HG03432 (cell line): ENCODE measurements around the gene UGT1A6.

ENCODE experiments used
- ATAC-seq: cut with Tn5 transposase; IDR thresholded peaks from one replicate; pipeline ENCODE4 v1.9.1; 2021; ENCODE audit warnings: mild to moderate bottlenecking, moderate library complexity; ENCODE audit not compliant: unreplicated experiment

The UGT1A6 gene

GRCh38 chr2:233761040-233761769 is 68.5 kb downstream of the UGT1A6 start:
- no peak for ATAC-seq

GRCh38 chr2:233764264-233764663 is 71.6 kb downstream of the UGT1A6 start:
- ATAC-seq: no peak

DNA sequence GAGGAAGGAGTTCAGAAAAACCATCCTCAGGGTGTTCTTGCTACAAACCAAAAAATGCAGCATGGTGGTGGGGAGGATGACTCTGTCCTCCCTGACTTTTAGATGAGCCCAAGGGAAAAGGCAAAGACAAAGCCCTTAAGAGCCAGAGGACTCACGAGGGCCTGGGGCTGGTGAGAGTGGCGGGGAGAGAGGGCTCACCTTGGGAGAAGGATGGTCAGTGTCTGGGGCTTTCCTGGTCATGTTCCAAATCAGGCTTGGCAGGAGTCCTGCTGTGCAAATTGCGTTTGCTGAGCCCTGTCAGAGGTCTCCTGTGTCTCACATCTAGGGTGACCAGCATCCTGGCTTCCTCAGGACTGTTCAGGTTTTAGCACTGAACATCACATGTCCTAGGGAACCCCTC is 72.1 kb downstream of the UGT1A6 start:
- no peak for ATAC-seq

DNA sequence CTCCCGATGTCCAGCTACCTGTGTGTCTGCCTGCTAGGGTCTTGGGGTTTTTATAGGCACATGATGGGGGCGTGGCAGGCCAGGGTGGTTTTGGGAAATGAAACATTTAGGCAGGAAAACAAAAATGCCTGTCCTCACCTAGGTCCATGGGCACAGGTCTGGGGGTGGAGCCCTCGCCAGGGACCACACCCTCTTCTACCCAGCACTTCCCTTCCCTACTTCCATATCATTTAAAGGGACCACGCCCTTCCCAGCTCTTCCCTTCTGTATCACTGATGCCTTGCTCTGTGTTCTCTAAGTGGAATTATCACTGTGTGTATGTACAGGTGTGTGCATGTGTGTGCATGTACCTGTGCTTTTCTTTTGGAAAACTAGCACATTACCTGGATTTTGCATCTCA is 73.7 kb downstream of the UGT1A6 start:
- ATAC-seq: no peak

- ATAC-seq: no peak
These were observed 75.4 kb downstream of the UGT1A6 start for GRCh38 chr2:233768076-233768475.

- ATAC-seq: no peak
These were observed 76.6 kb downstream of the UGT1A6 start for GRCh38 chr2:233769260-233769659.

GRCh38 chr2:233772153-233772552 is 79.5 kb downstream of the UGT1A6 start:
- ATAC-seq: no peak

DNA sequence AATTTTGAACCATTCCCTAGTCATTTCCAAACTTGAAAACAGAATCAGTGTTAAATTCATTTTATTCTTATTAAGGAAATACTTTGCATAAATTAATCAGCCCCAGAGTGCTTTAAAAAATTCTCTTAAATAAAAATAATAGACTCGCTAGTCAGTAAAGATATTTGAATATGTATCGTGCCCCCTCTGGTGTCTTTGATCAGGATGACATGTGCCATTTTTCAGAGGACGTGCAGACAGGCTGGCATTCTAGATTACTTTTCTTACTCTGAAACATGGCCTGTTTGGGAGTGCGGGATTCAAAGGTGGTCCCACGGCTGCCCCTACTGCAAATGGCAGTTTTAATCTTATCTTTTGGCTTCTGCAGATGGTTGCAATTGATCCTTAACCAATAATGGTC is 79.9 kb downstream of the UGT1A6 start:
- ATAC-seq: no peak

DNA sequence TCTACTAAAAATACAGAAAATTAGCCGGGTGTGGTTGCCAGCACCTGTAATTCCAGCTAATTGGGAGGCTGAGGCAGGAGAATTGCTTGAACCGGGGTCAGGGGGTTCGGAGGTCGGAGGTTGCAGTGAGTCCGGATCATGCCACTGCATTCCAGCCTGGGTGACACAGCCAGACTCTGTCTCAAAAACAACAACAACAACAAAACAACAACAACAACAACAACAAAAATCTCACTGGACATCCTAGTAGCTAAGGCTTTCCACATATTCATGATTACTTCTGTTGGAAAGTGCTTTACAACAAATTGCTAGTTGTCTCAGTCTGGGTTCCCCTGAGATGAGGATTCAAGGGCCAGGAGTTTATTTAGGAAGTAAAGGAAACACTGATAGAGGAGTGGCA is 81.2 kb downstream of the UGT1A6 start:
- ATAC-seq: no peak

DNA sequence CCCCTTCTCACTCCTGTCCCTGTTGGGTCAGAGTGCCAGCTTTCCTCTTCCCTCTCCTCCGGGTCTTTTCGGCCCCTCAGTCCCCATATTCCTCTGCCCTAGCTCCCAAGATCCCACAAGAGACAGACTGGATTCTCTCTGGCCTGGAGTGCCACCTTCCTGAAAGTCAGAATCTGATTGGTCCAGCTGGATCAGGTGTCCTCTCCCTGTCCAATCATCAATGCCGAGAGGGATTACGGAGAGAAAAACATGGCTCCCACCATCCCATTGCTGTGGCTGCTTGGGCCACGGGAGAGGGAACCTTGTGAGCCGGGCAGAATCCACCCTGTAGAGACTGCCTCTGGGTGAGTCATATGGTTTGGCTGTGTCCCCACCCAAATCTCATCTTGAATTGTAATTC is 82.7 kb downstream of the UGT1A6 start:
- no peak for ATAC-seq

- no peak for ATAC-seq
These were observed 85.3 kb downstream of the UGT1A6 start, which contains the start of gene MROH2A for GRCh38 chr2:233778030-233778429. Gene MROH2A (plus strand): TSS chr2:233778330. CDS start chr2:233779359, 1,029 bp downstream.

DNA sequence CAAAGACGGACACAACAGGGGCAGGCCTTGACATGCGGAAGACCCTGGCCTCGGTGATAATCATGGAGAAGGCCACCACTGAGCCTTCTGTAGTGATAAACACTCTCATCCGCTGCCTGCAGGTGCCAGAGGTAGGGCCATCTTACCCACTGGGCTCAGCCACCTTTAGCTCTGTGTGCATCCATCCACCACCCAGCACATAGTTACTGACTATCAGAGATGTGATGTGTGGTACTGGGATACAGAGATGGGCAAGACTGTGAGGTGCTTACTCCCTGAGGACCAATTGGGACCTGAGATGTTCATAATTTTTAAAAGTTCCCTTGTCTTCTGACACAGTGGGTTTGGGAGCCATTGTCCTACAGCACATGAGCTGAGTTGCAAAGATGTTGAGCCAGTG is 87.0 kb downstream of the UGT1A6 start:
- ATAC-seq: no peak

- no peak for ATAC-seq
These were observed 88.1 kb downstream of the UGT1A6 start for GRCh38 chr2:233780771-233781170.

- ATAC-seq: no peak
These were observed 96.9 kb downstream of the UGT1A6 start for GRCh38 chr2:233789554-233789953.

- no peak for ATAC-seq
These were observed 98.6 kb downstream of the UGT1A6 start for GRCh38 chr2:233791151-233791882.

DNA sequence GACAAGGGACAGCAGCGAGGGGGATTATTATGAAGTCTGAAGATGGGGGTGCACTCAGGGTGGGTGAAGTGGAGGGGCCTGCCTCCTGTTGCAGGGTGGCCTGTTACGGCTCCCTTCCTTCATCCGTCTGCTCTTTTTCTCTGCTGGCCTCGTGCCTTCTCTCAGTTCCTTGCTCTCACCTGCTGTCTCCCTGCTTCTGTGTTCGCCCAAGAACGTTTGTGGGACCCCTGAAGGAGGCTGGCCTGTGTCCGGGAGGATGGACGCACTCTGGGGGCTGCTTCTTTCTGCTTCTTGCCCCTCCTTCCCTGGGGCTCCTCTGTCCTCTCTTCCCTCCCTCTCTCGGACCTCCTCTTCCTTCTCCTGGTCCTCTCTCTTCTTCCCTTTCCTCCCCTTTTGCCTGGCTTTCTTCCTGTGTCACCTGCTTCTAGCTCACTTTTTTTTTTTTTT is 99.2 kb downstream of the UGT1A6 start:
- ATAC-seq: no peak

GRCh38 chr2:233792720-233793119 is 100.0 kb downstream of the UGT1A6 start:
- ATAC-seq: no peak

GRCh38 chr2:233793465-233794127 is 100.9 kb downstream of the UGT1A6 start:
- no peak for ATAC-seq

DNA sequence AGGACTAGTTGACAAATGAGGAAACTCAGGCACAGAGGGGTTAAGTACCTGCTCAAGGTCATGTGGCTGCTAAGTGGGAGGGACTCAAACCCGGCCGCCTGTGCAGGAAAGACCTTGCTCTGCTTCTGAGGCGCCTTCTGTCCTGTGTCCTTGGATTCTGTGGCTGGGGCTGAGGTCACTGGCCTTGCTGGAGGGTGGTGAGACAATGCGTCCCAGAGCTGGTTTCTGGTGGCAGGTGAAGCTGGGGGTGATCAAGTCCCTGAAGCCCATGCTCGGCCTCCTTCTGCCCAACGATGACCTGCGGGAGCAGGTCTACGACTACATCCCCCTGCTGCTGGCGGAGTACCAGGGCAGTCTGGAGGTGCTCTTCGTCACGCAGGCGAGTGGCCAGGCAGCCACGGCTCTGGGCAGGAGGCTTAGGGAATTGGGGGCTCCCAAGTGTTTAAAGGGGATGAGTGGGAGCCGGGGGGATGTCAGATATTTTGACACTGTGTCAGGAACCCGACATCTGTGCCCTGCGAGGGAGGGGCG is 101.5 kb downstream of the UGT1A6 start:
- no peak for ATAC-seq

DNA sequence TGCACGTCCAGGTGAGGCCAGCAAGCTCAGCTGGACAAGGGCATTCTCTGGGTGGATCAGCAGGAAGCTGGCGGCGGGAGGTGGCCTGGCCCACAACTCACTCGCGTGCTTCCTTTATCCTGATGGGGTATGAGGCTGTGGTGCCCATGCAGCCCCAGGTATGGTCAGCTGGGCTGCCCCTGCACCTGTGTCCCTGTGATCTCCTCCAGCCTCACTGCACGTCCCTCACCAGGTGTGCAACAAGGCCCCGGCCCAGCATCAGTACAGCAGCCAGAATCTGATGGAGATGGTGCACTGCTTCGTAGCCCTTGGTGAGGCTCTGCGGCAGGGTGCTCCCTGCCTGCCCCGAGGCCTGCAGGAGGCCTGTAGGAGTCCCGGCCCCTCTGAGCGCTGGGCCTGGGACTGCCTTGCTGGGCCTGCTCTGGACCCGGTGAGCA is 103.1 kb downstream of the UGT1A6 start:
- no peak for ATAC-seq

- ATAC-seq: no peak
These were observed 103.6 kb downstream of the UGT1A6 start for GRCh38 chr2:233796254-233796653.
